PFSK-1 (cell line): ENCODE data around the gene PRDX3.

Source experiments
- FOXP2 ChIP-seq: optimal IDR thresholded peaks from 2 replicates; pipeline ENCODE3; 2011; ENCODE audit warnings: borderline replicate concordance, control low read depth, inconsistent platforms; ENCODE audit not compliant: insufficient read depth; ENCODE audit errors: extremely low read length, extremely low read depth
- POLR2AphosphoS5 ChIP-seq: IDR thresholded peaks from 2 replicates; pipeline ENCODE4 v1.6.1; 2012; ENCODE audit warnings: low read depth, mild to moderate bottlenecking, control low read depth, low read length, moderate library complexity
- SIN3A ChIP-seq: IDR thresholded peaks from 2 replicates; pipeline ENCODE4 v1.6.1; 2012; ENCODE audit warnings: mild to moderate bottlenecking, low read length, moderate library complexity, borderline replicate concordance; ENCODE audit not compliant: insufficient read depth
- TAF1 ChIP-seq: IDR thresholded peaks from 2 replicates; pipeline ENCODE4 v1.6.1; 2012; ENCODE audit warnings: low read length, control low read depth, borderline replicate concordance; ENCODE audit not compliant: insufficient read depth
- TF ChIP-seq, protein P1 (sequence below), 2 experiments: IDR thresholded peaks; 2 replicates each; pipeline versions ENCODE4 v1.6.1 to v1.8.0; 2011 to 2012; ENCODE audit warnings: low read depth in 2 of 2, low read length in 2 of 2, control low read depth in 1 of 2, inconsistent platforms in 1 of 2, mild to moderate bottlenecking in 1 of 2, moderate library complexity in 1 of 2; ENCODE audit not compliant: insufficient read depth in 1 of 2

The PRDX3 gene

DNA sequence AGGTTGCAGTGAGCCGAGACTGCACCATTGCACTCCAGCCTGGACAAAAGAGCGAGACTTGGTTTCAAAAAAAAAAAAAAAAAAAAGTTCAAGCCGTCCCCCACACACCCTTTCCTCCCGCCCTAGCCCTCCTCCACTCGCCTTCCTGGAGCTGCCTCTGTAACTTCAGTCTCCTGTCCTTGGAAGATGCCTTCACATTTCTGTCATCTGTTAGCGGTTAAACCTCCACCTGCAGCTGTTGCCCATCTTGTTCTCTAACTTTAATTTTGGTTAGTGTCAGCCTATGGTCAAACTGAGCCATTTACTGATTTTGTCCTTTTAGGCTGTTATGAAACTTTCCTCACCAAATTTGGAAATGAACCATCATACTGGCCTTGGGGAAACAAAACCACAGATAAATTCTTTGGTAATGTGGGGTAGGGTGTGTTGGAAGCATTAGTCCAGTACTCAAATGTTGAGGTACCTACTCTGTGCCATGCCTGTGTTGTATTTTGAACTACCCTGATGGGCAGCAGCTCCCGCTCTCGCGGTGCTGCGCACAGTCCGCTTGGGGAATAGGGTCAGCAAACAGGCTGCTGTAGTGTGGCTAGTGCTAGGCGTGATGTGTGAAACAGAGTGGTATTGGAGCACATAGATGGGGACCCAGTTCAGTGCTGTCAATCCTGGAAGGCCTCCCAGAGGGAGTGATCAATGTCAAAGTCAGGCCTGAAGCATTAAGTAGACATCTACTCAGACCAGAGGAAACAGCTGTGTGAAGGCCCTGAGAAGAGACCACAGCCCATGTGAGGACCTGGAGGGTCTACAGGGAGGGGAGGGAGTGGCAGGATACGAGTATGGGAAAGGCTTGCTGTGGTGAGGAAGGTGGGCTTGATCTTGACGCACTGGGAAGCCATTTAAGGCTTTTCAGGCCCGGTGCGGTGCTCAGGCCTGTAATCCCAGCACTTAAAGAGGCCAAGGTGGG, 40.0 kb downstream of the PRDX3 start:
- TF ChIP-seq SIN3A (no peak), POLR2AphosphoS5 (no peak), TAF1 (no peak), FOXP2 (no peak)
- TF ChIP-seq, protein P1, sequence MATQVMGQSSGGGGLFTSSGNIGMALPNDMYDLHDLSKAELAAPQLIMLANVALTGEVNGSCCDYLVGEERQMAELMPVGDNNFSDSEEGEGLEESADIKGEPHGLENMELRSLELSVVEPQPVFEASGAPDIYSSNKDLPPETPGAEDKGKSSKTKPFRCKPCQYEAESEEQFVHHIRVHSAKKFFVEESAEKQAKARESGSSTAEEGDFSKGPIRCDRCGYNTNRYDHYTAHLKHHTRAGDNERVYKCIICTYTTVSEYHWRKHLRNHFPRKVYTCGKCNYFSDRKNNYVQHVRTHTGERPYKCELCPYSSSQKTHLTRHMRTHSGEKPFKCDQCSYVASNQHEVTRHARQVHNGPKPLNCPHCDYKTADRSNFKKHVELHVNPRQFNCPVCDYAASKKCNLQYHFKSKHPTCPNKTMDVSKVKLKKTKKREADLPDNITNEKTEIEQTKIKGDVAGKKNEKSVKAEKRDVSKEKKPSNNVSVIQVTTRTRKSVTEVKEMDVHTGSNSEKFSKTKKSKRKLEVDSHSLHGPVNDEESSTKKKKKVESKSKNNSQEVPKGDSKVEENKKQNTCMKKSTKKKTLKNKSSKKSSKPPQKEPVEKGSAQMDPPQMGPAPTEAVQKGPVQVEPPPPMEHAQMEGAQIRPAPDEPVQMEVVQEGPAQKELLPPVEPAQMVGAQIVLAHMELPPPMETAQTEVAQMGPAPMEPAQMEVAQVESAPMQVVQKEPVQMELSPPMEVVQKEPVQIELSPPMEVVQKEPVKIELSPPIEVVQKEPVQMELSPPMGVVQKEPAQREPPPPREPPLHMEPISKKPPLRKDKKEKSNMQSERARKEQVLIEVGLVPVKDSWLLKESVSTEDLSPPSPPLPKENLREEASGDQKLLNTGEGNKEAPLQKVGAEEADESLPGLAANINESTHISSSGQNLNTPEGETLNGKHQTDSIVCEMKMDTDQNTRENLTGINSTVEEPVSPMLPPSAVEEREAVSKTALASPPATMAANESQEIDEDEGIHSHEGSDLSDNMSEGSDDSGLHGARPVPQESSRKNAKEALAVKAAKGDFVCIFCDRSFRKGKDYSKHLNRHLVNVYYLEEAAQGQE (IDR thresholded peaks at IDR 0.05; ENCODE audit: insufficient read depth in 1 of 2, low read depth in 2 of 2, low read length in 2 of 2) = no peak

GRCh38 chr10:119136084-119136483, 42.5 kb downstream of the PRDX3 start:
- TF ChIP-seq FOXP2 = no peak
- no peak for TF ChIP-seq POLR2AphosphoS5
- no peak for TF ChIP-seq SIN3A
- no peak for TF ChIP-seq TAF1
- TF ChIP-seq, protein P1 (IDR thresholded peaks at IDR 0.05; ENCODE audit: insufficient read depth in 1 of 2, low read depth in 2 of 2, low read length in 2 of 2) = no peak

DNA sequence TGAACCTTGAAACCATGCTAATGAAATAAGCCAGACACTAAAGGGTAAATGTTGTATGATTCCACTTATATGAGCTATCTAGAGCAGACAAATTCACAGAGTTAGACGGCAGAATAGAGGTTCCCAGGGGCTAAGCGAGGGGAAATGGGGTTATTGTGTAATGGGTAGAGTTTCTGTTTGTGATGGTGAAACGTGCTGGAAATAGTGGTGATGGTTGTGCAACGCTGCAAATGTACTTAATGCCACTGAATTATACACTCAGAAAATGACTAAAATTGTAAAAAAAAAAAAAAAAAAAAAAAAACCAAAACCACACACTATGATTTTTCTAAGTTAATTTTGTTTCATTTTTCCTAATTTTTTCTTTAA, 43.1 kb downstream of the PRDX3 start:
- TF ChIP-seq POLR2AphosphoS5 (no peak), SIN3A (no peak), FOXP2 (no peak), TAF1 (no peak)
- TF ChIP-seq, protein P1 (IDR thresholded peaks at IDR 0.05; ENCODE audit: insufficient read depth in 1 of 2, low read depth in 2 of 2, low read length in 2 of 2) = no peak

DNA sequence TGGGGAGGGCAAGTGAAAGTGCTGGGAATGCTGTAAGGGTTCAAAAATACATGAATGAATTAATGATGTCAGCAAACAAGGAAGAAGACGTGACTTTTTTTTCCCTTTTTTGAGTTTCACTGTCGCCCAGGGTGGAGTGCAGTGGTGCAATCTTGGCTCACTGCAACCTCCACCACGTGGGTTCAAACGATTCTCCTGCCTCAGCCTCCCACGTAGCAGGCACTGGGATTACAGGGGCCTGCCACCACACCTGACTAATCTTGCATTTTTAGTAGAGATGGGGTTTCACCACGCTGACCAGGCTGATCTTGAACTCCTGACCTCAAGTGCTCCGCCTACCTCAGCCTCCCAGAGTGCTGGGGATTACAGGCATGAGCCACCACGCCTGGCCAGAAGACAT, 44.7 kb downstream of the PRDX3 start:
- no peak for TF ChIP-seq POLR2AphosphoS5

DNA sequence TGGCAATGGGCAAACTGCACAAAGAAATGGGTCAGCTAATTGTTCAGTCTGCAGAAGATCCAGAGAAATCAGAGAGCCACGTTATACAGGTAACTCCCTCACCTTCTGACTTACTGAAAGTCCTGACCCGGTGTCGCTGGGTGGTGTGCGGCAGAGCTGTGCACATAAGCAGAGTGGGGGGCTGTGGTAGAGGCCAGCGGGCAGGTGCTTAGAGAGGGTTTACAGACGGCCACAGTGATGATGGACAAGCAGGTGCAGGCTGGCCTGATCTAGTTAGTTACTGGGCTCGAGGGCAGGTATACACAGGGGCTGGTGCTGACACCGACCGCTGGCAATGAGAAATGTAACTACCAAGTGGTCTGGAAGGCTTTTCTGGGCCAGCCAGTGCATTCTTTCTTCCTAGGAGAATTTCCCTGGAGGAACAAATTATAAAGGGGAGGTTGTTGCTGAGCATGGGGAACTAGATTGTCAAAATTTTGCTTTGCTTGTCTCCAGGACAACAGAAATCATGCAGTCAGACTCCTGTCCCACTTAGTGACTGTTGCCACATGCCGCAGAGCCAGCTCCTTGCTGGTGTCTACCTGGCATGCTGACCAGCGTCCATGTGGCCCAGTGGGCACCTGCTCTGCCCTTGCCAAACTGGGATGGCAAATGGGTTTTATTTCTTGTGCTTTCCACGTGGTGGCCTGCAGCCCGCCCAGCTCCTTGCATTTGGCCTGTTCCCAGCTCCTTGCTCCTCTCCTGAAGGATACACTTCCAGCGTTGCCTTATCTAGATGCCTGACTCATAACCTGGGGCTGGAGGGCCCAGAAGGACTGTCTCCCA, 45.9 kb downstream of the PRDX3 start:
- TF ChIP-seq TAF1 (no peak), SIN3A (no peak), FOXP2 (no peak), POLR2AphosphoS5 (no peak)
- TF ChIP-seq, protein P1 (IDR thresholded peaks at IDR 0.05; ENCODE audit: insufficient read depth in 1 of 2, low read depth in 2 of 2, low read length in 2 of 2) = no peak
